ENCODE results near the gene NDUFA7.

The NDUFA7 gene

GRCh38 chr19:8261347-8261746 is 59.8 kb downstream of the NDUFA7 start:
- TF ChIP-seq GATA2 (IDR thresholded peaks at IDR 0.05; ENCODE audit: low read depth, low read length) (no peak), GATA3 (IDR thresholded peaks at IDR 0.05; ENCODE audit: low read depth, low read length) (no peak)
